Umbilical cord (tissue), 1 donor: ENCODE data around the gene IGSF8. TPM values are rescaled to one million over a fixed set of nuclear protein-coding genes. Genes with fewer than 3 reads are reported as not detected.

Experiments
- total RNA-seq: library from RNA; depleted of rRNA; stranded (reverse); fragments of >200 nt; gene quantifications from one replicate; pipeline ENCODE4 v1.2.3, GENCODE V29; 2014; ENCODE audit warnings: low replicate concordance; ENCODE audit not compliant: insufficient read depth

The IGSF8 gene
- total RNA-seq, 1 donor from 2014 or later = 8.2 TPM

Other genes starting within 250 kb of the IGSF8 start
- gene VSIG8, start 236.0 kb downstream of the IGSF8 start, total RNA-seq = not detected
- 13.2 TPM for gene CFAP45, start 198.5 kb downstream of the IGSF8 start, total RNA-seq
- gene TAGLN2, start 173.1 kb downstream of the IGSF8 start, total RNA-seq = 60.7 TPM
- gene IGSF9, start 153.0 kb downstream of the IGSF8 start, total RNA-seq = 3.4 TPM
- gene SLAMF9, start 144.4 kb downstream of the IGSF8 start, total RNA-seq = 1.9 TPM
- gene PIGM, start 66.6 kb downstream of the IGSF8 start, total RNA-seq = 7.9 TPM
- gene KCNJ10, start 28.5 kb downstream of the IGSF8 start, total RNA-seq = 4.6 TPM
- gene KCNJ9, start 17.1 kb downstream of the IGSF8 start, total RNA-seq = not detected
- gene ATP1A2, start 17.1 kb upstream of the IGSF8 start, total RNA-seq = 11.1 TPM
- 0.96 TPM for gene ATP1A4, start 53.0 kb upstream of the IGSF8 start, total RNA-seq
- gene CASQ1, start 92.0 kb upstream of the IGSF8 start, total RNA-seq = not detected
- gene PEA15, start 106.8 kb upstream of the IGSF8 start, total RNA-seq = 55.6 TPM
- 109 TPM for gene DCAF8, start 163.9 kb upstream of the IGSF8 start, total RNA-seq
- 31.8 TPM for gene PEX19, start 186.5 kb upstream of the IGSF8 start, total RNA-seq
- gene COPA, start 244.6 kb upstream of the IGSF8 start, total RNA-seq = 150 TPM
- 41.2 TPM for gene NCSTN, start 244.8 kb upstream of the IGSF8 start, total RNA-seq